Stimulated activated CD4-positive, alpha-beta T cell treated with anti-CD3 and anti-CD28 coated beads, Interleukin-1b, Interleukin-23, amount 100 ng/mL, for 24 hours (primary cell): ENCODE measurements around the gene EEA1.
"Not testable (repeated sequence)": the region's sequence is repeated elsewhere in the genome, so short reads cannot be mapped to it uniquely, and the experiment has no call there.

ENCODE experiments used
- DNase-seq, 4 experiments: peaks; one replicate each; pipeline ENCODE4 v3.0.0-alpha.2; 2020; ENCODE audit warnings: low read depth in 4 of 4, low spot score in 1 of 4

EEA1 gene

DNA sequence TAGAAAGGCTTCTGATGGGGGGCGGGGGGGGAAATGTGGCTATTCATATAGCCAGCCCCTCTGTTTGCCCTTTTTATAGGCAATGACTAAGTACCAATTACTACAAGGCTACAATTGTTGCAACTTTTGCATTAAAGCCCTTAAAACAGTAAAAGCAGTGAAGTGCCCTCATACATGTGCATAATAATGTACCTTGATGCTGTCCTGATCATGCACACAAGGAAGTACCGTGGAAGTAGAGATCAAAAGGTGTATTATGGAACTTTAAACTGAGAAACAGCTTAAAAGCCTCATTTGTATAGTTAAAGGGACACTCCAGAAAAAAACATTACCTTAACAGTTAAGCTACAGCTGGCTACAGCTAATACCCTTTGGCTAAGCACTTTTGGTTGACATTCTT is 114.5 kb downstream of the EEA1 start:
- DNase-seq, result no peak

DNA sequence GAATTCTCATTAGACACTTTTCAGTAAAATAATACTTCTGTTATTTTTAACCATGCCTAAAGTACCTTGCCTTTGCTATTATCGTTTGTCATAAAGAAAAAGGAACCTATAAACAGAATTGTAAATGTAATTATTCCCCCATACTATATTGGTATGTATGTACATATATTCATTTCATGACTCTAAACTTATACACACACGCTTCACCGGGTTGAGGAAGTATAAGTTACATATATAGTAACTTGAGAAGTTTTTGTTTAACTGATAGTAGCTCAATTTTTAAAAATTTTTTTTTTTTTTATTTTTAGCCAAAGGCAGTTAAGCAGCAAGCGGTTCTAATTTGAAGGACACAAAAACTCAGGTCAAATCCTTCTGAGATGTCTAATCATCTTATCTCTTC is 118.7 kb downstream of the EEA1 start:
- no peak for DNase-seq

DNA sequence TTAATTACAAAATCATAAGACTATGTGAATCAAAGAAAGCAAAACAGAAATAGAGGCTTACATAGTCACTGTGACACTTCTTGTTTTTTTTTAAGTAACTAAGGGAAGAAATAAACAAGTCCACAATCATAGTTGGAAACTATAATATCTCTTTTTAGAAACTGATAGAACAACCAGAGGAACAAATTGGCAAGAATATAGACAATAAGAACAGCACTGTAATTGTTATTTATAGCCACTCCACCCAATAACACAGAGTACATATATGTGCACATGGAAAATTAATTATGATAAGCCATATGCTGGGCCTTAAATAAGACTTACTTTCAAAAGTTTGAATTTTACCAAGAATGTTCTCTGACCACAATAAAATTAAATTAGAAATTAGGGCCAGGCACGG is 125.2 kb downstream of the EEA1 start:
- no peak for DNase-seq

DNA sequence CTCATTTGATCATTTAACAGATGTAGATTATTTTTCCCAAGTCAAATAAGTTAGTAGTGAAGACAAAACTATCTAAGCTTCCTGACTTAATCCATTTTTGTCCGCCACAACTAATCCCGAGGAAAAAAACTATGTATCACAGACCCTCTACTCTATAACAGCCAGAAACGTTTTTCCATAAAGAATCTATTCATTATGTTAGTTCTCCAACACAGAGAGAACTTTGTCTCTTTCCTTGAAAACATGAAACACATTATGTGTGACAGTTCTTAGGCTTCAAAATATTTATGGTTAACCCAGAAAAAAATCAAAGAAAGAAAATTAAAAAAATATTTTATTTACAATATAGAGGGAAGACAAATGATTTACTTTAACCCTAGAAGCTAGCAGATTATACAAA is 126.2 kb downstream of the EEA1 start:
- no peak for DNase-seq

DNA sequence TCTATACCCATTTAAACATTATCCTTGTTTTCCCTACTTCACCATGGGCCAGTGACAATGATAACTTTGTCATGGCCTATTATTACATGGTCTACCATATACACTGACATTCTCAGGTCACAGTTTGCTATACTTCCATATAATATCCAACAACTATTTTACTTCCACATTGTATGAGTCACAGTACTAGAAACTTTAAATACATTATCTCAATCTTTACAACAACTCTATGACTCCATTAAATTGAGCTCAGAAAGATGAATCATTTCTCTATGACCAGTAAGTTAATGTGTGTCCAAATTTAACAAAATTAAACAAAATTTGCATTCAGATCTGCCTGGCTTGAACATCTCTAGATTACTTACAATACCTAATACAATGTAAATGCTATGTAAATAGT is 132.4 kb downstream of the EEA1 start:
- DNase-seq, result no peak

DNA sequence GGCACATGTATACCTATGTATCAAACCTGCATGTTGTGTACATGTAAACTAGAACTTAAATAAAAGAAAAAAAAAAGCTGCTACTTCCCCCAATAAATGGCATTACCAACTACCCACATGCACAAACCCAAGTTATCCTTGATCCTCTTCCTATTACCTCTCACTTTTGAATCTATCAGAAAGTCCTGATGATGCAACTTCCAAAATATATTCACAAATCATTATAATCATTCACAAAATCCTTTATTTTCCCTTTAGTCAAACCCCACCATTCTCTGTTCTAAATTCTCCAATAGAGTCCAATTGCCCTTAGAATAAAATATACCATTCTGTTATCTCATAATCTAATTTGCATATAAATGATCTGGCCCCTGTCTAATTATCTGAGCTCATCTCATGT is 134.3 kb downstream of the EEA1 start:
- no peak for DNase-seq

DNA sequence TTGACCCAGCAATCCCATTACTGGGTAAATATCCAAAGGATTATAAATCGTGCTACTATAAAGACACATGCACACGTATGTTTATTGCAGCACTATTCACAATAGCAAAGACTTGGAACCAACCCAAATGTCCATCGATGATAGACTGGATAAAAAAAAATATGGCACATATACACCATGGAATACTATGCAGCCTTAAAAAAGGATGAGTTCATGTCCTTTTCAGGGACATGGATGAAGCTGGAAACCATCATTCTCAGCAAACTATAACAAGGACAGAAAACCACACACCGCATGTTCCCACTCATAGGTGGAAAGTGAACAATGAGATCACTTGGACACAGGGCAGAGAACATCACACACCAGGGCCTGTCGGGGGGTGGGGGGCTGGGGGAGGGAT is 134.7 kb downstream of the EEA1 start:
- not testable (repeated sequence) for DNase-seq

DNA sequence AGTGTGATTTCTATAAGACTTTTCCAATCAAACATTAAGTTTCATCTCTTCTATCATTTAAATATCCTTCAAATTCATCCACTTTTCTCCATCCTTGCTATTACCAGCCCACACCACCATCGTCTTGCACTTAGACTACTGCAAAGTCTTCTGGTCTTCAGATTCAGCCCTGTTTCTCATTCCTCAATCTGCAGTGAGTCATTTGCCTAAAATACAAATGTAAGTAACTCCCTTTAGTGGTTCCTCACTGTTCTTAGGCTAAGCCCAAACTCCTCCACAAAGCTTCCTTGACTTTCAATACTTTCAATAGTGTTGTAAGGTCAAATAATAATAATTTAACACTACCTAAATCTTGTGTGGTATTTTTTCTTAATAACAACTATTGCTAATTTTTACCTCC is 143.1 kb downstream of the EEA1 start:
- DNase-seq, result no peak

DNA sequence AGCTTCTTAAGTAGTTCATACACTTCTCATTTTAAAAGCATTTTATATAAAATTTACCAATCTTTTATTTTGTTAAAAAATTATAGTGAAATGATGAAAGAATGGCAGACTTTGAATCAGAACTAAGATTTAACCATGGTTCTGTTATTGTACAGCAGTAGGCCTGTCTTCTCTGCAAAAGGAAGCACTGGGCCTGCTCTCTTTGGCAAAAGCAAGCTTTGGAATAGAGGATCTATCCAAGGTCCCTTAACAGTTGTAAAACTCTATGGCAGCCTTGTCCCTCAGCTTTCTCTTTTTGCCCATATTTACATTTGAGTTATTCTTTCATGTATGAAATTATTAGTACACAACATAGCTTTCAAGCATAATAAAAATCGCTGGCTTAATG is 143.5 kb downstream of the EEA1 start:
- DNase-seq, result no peak

DNA sequence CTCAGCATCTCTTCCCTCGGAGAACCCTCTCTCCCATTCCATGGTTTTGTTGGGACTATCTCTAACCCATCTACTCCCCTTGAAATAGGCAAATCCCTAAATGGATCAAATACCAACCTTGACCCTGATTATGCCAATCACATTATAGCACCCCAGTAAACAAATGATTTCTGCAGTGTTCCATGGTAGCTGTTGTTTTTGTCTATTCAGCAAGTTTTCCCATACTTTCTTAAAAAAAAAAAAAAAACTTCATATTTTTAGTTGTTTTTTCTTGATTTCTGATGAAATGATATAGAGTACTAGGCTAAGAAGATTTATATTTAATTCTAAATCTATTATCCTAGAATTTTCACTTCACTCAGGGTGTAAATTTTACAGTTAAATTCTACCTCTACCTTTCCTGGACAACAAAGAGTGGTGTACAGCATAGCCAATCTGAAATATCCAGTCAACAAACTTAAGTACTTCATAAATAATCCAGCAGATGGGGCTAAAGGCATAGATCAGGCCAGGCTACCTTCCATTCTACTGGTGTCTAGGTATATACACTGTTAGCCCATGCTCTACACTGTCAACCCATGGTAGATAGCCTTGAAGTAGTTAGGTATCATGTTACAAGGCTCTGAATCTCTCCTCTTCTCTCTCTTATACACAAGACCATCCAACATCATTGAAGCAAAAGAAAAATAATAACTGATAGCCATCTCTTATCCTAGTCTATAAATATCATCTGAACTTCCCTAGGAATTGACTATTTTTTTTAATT is 144.1 kb downstream of the EEA1 start:
- no peak for DNase-seq

DNA sequence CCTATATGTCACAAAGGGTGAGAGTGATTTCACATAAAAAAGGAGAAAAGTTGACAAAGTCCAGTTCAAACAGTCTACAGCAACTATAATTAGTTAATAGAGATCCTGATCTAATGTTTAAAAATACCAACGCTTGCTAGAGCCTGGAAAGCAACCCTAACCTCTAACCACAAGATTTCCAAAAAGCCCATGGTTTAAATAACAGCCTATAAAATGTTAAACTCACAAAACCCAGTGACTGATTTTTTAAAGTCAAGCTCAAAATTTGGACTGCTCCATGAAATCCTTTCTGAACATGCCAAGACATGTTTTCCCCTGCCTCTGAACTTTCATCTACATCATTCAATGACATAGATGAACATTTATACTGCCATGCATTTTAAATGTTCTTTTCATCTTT is 144.7 kb downstream of the EEA1 start:
- no peak for DNase-seq

DNA sequence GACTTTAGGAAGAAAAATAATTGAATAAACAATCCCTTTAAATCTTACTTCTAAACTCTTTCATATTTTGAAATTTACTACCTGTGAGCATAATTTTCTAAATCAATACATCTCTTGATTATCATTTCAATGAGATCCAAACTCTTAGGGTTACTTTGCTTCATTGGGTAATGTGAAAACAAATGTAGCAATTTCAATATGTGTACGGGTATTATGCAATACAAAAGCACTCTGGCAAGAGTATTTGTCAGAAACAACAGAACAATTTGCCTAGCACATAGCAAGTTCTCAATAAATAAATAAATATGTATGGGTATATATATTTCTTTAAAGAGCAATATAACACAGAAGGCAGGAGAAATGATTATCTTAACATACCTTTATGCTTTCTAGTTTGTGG is 149.2 kb downstream of the EEA1 start:
- DNase-seq, result no peak

DNA sequence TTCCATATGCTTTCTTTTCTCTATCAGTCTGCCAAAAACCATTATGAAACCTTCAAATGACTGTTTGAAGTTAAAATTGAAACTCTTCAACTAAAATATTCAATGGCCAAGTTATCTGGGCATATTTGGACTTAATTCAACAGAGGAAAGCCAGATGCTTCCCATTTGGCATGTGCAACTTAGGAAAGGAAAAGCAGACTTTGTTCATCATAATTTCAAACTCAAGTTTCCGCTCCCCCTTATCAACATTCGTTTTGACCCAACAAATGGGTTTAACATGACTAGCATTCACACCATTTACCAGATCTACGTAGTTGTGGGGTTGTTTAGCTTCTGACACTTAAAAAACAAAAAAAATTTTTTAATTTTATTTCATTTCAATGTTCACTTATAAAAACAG is 150.6 kb downstream of the EEA1 start:
- no peak for DNase-seq

DNA sequence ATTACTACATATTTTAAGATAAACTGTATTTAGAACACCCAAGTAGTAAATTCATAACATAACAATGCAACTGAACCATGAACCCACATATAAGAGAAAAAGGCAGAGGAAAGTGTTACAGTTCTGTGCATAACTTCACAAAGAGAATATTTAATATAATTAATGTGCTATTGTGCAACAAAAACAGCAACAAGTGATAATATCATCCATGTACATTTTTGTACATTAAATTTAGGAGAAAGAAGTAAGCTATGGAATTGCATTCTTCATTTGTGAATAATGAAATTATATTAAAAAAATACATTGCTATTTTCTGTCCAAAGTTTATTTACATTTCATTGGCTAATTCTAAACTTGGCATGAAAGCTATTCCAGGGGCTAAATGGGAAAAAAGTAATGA is 153.7 kb downstream of the EEA1 start:
- DNase-seq, result no peak

DNA sequence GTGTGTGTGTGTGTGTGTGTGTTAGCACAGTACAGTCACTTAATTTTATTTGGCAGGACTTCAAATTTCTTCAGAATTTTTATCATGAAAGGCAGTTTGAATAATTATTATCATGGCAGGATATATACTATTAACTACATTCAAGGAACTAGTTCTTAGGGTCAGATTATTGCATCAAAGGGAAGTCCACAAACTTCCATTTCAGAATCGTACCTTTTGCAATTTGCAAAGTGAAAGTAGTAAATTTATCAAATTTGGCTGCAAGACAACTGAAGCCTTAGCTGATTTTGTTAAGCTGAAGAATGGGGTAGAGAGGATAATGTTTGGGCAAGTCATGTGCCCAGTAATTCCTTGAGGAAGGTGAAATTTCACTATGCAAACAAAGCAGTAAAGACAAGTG is 158.1 kb downstream of the EEA1 start:
- DNase-seq, result no peak

DNA sequence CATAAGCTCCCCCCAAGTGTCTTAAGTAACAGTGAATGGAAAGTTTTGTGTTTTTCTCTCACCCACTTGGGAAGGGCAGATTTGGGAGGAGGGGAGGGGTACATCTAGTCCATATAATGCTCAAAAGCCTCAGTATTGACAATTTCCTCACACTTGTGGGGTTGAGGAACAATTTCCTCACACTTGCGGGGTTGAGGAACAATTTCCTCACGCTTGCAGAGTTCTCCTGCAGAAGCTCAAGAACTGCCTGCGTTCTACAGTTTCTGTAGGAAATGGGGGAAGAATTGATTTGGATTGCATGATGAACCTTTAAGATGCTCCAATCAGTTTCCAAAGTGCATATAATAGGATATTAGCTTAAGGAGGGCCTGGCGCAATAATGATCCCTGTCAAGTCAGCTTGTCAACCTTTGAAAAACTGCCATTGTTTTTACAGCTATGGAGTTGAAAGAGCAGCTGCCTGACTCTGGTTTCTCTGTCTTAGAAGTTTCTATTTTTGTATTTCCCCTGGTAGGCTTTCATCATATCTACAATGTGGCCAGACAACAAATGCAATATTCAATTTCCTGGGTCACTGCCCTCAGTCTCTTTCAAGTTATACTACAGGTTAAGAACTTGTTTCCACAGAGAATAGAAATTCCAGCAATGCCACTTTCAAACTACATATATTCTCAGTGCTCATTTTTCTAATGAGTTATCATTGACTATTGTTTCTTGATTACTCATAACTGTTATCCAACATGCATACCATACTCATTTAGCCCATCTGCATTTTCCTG is 159.8 kb downstream of the EEA1 start:
- no peak for DNase-seq

DNA sequence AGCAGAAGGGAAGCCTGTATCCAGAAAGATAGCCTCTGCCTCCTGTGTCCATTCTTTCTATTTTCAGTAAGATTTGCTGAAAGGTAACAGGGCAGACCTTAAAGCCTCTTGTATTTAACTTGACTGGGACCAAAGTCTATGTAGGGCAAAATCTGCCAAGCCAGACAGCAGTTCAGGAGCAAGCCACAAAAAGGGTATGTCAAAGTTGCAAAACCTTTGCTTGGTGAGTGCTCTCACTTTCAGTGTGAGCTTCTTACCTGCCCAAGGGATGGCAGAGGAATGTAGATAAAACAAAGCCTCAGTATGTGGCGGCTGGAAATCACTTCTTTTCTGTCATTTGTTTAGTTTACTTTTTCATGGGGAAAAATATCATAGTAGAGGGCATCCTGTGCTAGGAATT is 163.2 kb downstream of the EEA1 start:
- DNase-seq, result no peak

DNA sequence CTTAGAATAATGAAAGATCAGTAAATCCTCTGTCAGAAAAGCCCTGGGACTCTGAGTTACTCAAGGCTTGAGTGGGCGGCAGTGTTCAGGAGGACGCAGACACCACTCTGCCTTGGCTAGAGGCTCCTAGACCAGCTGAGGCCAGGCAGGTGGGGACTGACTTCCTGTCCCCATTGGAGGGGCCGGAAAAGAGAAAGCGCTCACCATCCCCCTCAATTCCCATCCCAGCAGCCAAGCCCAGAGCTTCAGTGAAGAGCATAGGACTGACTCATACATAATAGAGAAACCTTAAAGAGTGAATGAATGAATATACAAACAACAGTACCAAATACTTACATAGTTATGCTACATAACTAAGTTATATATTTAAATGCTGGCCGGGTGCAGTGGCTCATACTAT is 164.3 kb downstream of the EEA1 start:
- no peak for DNase-seq

DNA sequence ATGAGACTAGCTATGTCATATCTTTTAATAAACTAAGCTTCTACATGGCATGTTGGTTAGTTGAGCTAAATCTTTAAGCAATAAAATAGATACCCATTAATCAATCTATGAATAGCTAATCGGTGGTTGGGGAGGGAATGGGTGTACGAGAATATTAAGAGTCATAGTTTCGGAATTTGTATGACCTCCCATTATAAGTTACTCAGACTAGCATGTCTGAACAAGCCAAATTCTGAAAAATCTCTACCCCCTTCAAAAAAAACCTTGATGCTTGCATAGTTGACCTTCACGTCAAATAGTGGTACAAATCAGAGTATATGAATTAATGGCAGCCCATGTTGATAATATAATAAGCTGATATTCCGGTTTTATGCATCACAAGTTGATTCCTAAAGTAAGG is 166.3 kb downstream of the EEA1 start:
- DNase-seq, result no peak

DNA sequence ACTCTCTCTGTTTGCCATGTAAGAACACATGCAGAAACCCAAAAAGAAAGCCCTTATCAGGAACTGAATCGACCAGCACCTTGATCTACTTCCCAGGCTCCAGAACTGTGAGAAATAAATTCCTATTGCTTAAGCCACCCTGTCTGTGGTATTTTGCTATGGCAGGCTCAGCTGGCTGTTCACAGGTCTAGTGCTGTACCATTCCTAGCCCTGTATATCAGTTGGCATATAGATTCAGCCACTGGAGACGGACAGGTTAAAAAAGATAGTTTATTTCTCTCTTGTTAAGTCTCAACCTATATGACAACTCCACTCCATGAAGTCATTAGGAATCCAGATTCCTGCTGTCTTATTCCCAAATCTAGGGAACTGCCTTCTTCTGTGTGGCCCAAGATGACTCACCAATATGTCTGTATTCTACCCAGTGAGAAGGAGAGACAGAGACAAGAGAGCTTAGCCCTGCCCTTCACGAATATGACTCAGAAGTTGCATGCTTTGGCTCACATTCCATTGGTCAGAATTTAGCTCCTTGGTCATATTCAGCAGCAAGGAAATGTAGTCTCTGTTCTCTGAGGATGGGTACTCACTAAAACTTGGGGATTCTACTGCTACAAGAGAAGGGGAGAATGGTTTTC is 169.3 kb downstream of the EEA1 start:
- DNase-seq, result no peak

DNA sequence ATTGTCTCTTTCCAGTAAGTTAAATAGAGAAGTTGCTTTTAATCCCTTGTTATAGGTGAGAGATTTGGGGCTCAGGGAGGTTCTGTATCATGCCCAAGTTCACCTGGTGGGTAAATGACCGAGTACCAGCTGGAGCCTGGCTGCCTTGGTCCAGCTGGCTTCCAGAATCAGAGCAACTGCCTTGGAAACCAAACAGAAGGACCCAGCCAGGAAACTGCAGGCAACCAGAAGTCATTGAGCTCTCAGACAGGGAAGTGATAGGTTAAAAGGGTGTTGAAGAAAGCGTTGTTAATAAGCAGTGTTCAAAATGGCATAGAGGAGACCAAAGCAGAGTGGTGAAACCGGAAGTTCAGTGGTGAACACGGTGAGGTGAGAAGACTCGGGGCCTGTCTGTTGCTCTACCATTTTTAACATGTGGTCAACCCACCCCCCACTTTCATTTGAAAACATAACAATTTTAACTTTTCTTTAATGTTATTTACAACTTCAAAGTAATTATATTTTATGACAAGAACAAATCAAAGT is 171.4 kb downstream of the EEA1 start:
- no peak for DNase-seq

DNA sequence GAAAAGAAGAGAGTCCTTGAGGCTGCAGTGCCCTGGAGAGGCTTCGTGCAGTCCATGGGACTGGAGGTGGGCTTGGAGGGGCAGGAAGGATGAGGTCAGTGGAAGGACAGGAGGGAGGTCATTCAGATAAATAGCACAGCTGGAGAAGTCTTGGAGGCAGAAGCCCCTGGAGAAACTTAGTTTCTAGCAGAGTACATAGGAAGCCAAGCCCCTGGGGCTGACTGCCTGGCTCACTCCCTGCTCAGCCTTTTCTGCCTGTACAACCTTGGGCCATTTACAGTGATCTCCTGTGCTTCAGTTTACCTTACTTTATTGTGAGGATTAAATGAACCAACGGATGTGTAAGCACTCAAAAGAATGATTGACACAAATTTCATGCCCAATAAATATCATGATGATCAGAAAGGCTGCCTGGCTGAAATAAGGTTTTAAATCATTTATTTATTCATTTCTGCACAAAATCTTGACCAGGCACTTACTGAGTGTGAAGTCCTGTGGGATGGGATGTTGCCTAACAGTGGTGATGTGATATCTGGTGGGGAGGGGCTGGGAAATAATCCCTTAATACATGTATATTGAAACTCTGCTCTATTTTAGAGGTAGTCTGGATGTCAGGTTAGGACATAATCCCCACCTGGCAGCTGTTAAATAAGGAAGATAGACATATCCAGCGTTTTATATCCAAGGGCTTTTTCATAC is 172.0 kb downstream of the EEA1 start:
- no peak for DNase-seq
